Left lung (tissue), 10 donors: ENCODE measurements around the gene EIF4H. TPM values are rescaled to one million over a fixed set of nuclear protein-coding genes. Genes with fewer than 3 reads are reported as not detected.

Experiments
- ATAC-seq: fragments of 200-7000 bp; cut with Tn5 transposase; one replicate; pipeline ENCODE4 v1.9.1; 2020; ENCODE audit warnings: moderate library complexity
- DNase-seq, 4 donors: peaks; one replicate each; pipeline ENCODE4 v3.0.0-alpha.2; 2013 to 2020
- H3K27ac ChIP-seq, 2 donors: fragments of 200-600 bp; sonication (generic) in 1 of 2; one replicate each; pipeline versions ENCODE4 v1.5.0 to v1.8.0; 2020 to 2021
- H3K27me3 ChIP-seq, 2 donors: fragments of 200-600 bp; sonication (generic) in 1 of 2; one replicate each; pipeline versions ENCODE4 v1.5.0 to v1.8.0; 2020 to 2021
- H3K36me3 ChIP-seq, 2 donors: fragments of 200-600 bp; sonication (generic) in 1 of 2; one replicate each; pipeline versions ENCODE4 v1.5.0 to v1.8.0; 2020 to 2021
- H3K4me1 ChIP-seq, 2 donors: fragments of 200-600 bp; one replicate each; pipeline ENCODE4 v1.8.0; 2021
- H3K4me3 ChIP-seq, 2 donors: fragments of 200-600 bp; sonication (generic) in 1 of 2; one replicate each; pipeline versions ENCODE4 v1.5.0 to v1.8.0; 2020 to 2021; ENCODE audit warnings: mild to moderate bottlenecking in 1 of 2
- H3K9me3 ChIP-seq, 2 donors: fragments of 200-600 bp; sonication (generic) in 1 of 2; one replicate each; pipeline versions ENCODE4 v1.5.0 to v1.8.0; 2020 to 2021
- CTCF ChIP-seq, 2 donors: fragments of 200-600 bp; sonication (generic) in 1 of 2; IDR thresholded peaks; one replicate each; pipeline versions ENCODE4 v1.5.0 to v1.8.0; 2021; ENCODE audit warnings: antibody characterized with exemption in 2 of 2
- intact Hi-C, 2 donors: fragments of 100-400 bp; cut with DNase I; formaldehyde crosslinking; loops; one replicate each; pipeline versions ENCODE4 v1.11.2 to v1.14.2; 2022
- polyA plus RNA-seq, 6 donors: library from polyadenylated mRNA; unstranded; fragments of 120-200 nt; gene quantifications; one replicate each; pipeline ENCODE4 v1.2.1, GENCODE V29; 2013; ENCODE audit not compliant: insufficient read length in 6 of 6
- total RNA-seq, 2 donors: library from RNA; stranded (reverse); fragmentation: NEBNext Ultra II Directional; extraction: Animal tissue kit (Norgen Biotek cat#: 25700); gene quantifications; one replicate each; pipeline ENCODE4 v1.2.1, GENCODE V29; 2021
- donor health status: DM: no; HTN: yes; CAD: no.
- donor health status: DM: no; HTN: no; CAD: no.

EIF4H gene
- total and polyA plus RNA-seq, 8 donors, result 203 to 308 (median 264) TPM

GRCh38 chr7:74226633-74227032 is 52.5 kb downstream of the EIF4H start:
- H3K36me3 ChIP-seq, result peaks cover 4 to 72% of the 10 kb centered on the region in 2 donors
- peak overlapping the region in 1 of 2 donors; percentile 18 for H3K4me3 ChIP-seq
- intact Hi-C loops, result no loop called here
- TF ChIP-seq CTCF (IDR thresholded peaks at IDR 0.05), result no peak
- H3K27ac ChIP-seq, result peak overlapping the region; percentile 19 to 85
- ATAC-seq (peak; percentile 64), DNase-seq (peak in 1 of 4 donors; percentile 68)
- H3K4me1 ChIP-seq, result peaks cover 0 to 62% of the 10 kb centered on the region in 2 donors
- no peaks in the 10 kb centered on the region for H3K27me3 ChIP-seq
- H3K9me3 ChIP-seq, result no peaks in the 10 kb centered on the region

- ATAC-seq, result peak; percentile 36
- no peak for DNase-seq
- no peak overlapping the region for H3K4me3 ChIP-seq
- H3K27me3 ChIP-seq, result no peaks in the 10 kb centered on the region
- H3K9me3 ChIP-seq, result no peaks in the 10 kb centered on the region
- intact Hi-C loops, result no loop called here
- H3K27ac ChIP-seq, result peak overlapping the region in 1 of 2 donors; percentile 81
- TF ChIP-seq CTCF (IDR thresholded peaks at IDR 0.05), result no peak
- H3K4me1 ChIP-seq, result peaks cover 0 to 62% of the 10 kb centered on the region in 2 donors
- H3K36me3 ChIP-seq, result peaks cover 4 to 83% of the 10 kb centered on the region in 2 donors
Measured at GRCh38 chr7:74228951-74229900, 55.1 kb downstream of the EIF4H start.

GRCh38 chr7:74230446-74231231 is 56.5 kb downstream of the EIF4H start:
- ATAC-seq (peak; percentile 43), DNase-seq (peak in 1 of 4 donors; percentile 55)
- no peaks in the 10 kb centered on the region for H3K27me3 ChIP-seq
- H3K9me3 ChIP-seq, result no peaks in the 10 kb centered on the region
- intact Hi-C loops, result no loop called here
- peak overlapping the region; percentile 26 to 81 for H3K27ac ChIP-seq
- peaks cover 0 to 51% of the 10 kb centered on the region in 2 donors for H3K4me1 ChIP-seq
- no peak for TF ChIP-seq CTCF (IDR thresholded peaks at IDR 0.05)
- no peak overlapping the region for H3K4me3 ChIP-seq
- peaks cover 4 to 83% of the 10 kb centered on the region in 2 donors for H3K36me3 ChIP-seq

GRCh38 chr7:74231232-74231590 is 57.1 kb downstream of the EIF4H start:
- DNase-seq (no peak), ATAC-seq (peak; percentile 13)
- no peaks in the 10 kb centered on the region for H3K9me3 ChIP-seq
- peaks cover 0 to 46% of the 10 kb centered on the region in 2 donors for H3K4me1 ChIP-seq
- H3K27ac ChIP-seq, result peak overlapping the region in 1 of 2 donors; percentile 81
- no peaks in the 10 kb centered on the region for H3K27me3 ChIP-seq
- no peak overlapping the region for H3K4me3 ChIP-seq
- TF ChIP-seq CTCF (IDR thresholded peaks at IDR 0.05), result no peak
- peaks cover 4 to 84% of the 10 kb centered on the region in 2 donors for H3K36me3 ChIP-seq
- intact Hi-C loops, result no loop called here
